HepG2 (cell line): ENCODE data around the gene KDM5B. TPM values are rescaled to one million over a fixed set of nuclear protein-coding genes. Genes with fewer than 3 reads are reported as not detected.

Experiments
- ATAC-seq: fragments of 200-7000 bp; cut with Tn5 transposase; 3 replicates; pipeline ENCODE4 v1.9.1; 2020; ENCODE audit warnings: mild to moderate bottlenecking, moderate library complexity
- BruUV-seq: library from RNA; stranded (reverse); fragments of 400-500 nt; replicated peaks from 2 replicates; lab custom pipeline; 2021; lab: Mats Ljungman, UMichigan
- CTCF ChIA-PET: fragments of 300-600 bp; formaldehyde crosslinking; extraction: SDS; loops from one replicate; lab custom pipeline; 2021; ENCODE audit warnings: low total read pairs, inconsistent platforms, low intra/inter-chr PET ratio; lab: Yijun Ruan, JAX
- POLR2A ChIA-PET: fragments of 350-600 bp; sonication (Branson Sonifier 250); formaldehyde crosslinking; loops from one replicate; lab custom pipeline; 2020; ENCODE audit warnings: antibody characterized with exemption, inconsistent platforms; lab: Yijun Ruan, JAX
- DNase-seq: peaks from one replicate; pipeline ENCODE4 v3.0.0-alpha.2; 2015; ENCODE audit warnings: low spot score
- FAIRE-seq: peaks from 3 replicates; lab custom pipeline; 2011; peaks lifted over from hg19 to GRCh38; lab: Jason Lieb, UNC
- H2AFZ ChIP-seq: one replicate; pipeline ENCODE4 v1.6.1; 2011; ENCODE audit warnings: low read length, inconsistent platforms
- H3K27ac ChIP-seq: fragments of 300-600 bp; 3 replicates; pipeline ENCODE4 v1.8.0; 2011; ENCODE audit warnings: mixed run types, mild to moderate bottlenecking, mixed read lengths, low read length, inconsistent platforms; ENCODE audit not compliant: insufficient read depth; ENCODE audit errors: extremely low read length
- H3K27me3 ChIP-seq, 2 experiments: fragments of 200-600 bp in 1 of 2; 2 replicates in 1 of 2; 3 replicates in 1 of 2; pipeline versions ENCODE4 v1.6.0 to v1.8.0; 2011; ENCODE audit warnings: low read length in 2 of 2, mild to moderate bottlenecking in 2 of 2, moderate library complexity in 2 of 2, inconsistent platforms in 1 of 2; ENCODE audit not compliant: insufficient read depth in 2 of 2, control insufficient read depth in 1 of 2
- H3K36me3 ChIP-seq, 2 experiments: fragments of 200-600 bp in 1 of 2; replicated peaks in 1 of 2; 2 replicates in 1 of 2; 3 replicates in 1 of 2; pipeline versions ENCODE4 v1.5.1 to v1.8.0; 2011; ENCODE audit warnings: low read length in 2 of 2, inconsistent platforms in 1 of 2; ENCODE audit not compliant: insufficient read depth in 2 of 2, control insufficient read depth in 1 of 2
- H3K4me1 ChIP-seq: 2 replicates; pipeline ENCODE4 v1.5.1; 2012; ENCODE audit warnings: low read length, inconsistent platforms; ENCODE audit not compliant: insufficient read depth
- H3K4me2 ChIP-seq: 2 replicates; pipeline ENCODE4 v1.6.0; 2011; ENCODE audit warnings: low read depth, low read length, inconsistent platforms
- H3K4me3 ChIP-seq, 3 experiments: fragments of 200-600 bp in 1 of 3; sonication (generic), shearing (Covaris generic) in 1 of 3; replicated peaks in 1 of 3; 2 replicates each; pipeline ENCODE4 v1.5.1; 2011 to 2016; ENCODE audit warnings: low read length in 3 of 3, inconsistent platforms in 2 of 3, low read depth in 2 of 3, mild to moderate bottlenecking in 2 of 3, control low read depth in 1 of 3, mixed read lengths in 1 of 3; ENCODE audit not compliant: insufficient read depth in 1 of 3
- H3K79me2 ChIP-seq: one replicate; pipeline ENCODE4 v1.6.1; 2011; ENCODE audit warnings: low read length, inconsistent platforms; ENCODE audit not compliant: insufficient read depth
- H3K9ac ChIP-seq: 2 replicates; pipeline ENCODE4 v1.6.0; 2011; ENCODE audit warnings: mild to moderate bottlenecking, low read depth, low read length, inconsistent platforms; ENCODE audit not compliant: insufficient read depth
- H3K9me3 ChIP-seq: 2 replicates; pipeline ENCODE4 v1.5.1; 2012; ENCODE audit warnings: mild to moderate bottlenecking, low read length
- H4K20me1 ChIP-seq: 2 replicates; pipeline ENCODE4 v1.6.0; 2011; ENCODE audit warnings: inconsistent platforms, mild to moderate bottlenecking, low read length, moderate library complexity; ENCODE audit not compliant: insufficient read depth
- CTCF ChIP-seq: sonication (generic); formaldehyde crosslinking; IDR thresholded peaks from 2 replicates; pipeline ENCODE4 v1.5.0; 2020; ENCODE audit warnings: mild to moderate bottlenecking, missing genetic modification reagents, moderate library complexity
- ERF ChIP-seq: IDR thresholded peaks from 2 replicates; pipeline ENCODE4 v1.6.1; 2018; ENCODE audit warnings: missing biosample characterization, missing genetic modification reagents
- MTF2 ChIP-seq: sonication (generic); formaldehyde crosslinking; IDR thresholded peaks from 2 replicates; pipeline ENCODE4 v1.5.0; 2020; ENCODE audit warnings: missing genetic modification reagents, borderline replicate concordance
- REPIN1 ChIP-seq: sonication (generic); formaldehyde crosslinking; IDR thresholded peaks from 2 replicates; pipeline ENCODE4 v1.8.0; 2022; ENCODE audit warnings: missing genetic modification reagents, low read depth, mild to moderate bottlenecking, borderline replicate concordance
- SKI ChIP-seq: fragments of 450-650 bp; IDR thresholded peaks from one replicate; pipeline ENCODE4 v1.6.1; 2018; ENCODE audit warnings: mild to moderate bottlenecking; ENCODE audit not compliant: partially characterized antibody
- SNAPC2 ChIP-seq: sonication (generic); formaldehyde crosslinking; IDR thresholded peaks from 2 replicates; pipeline ENCODE4 v1.8.1; 2022; ENCODE audit warnings: mild to moderate bottlenecking, missing genetic modification reagents
- SNAPC5 ChIP-seq: sonication (generic); formaldehyde crosslinking; IDR thresholded peaks from 2 replicates; pipeline ENCODE4 v1.8.1; 2023; ENCODE audit warnings: mild to moderate bottlenecking, missing genetic modification reagents, borderline replicate concordance
- SP5 ChIP-seq: IDR thresholded peaks from 2 replicates; pipeline ENCODE4 v1.6.1; 2016; ENCODE audit warnings: low read depth, borderline replicate concordance
- STAT6 ChIP-seq: sonication (generic); formaldehyde crosslinking; IDR thresholded peaks from 2 replicates; pipeline ENCODE4 v1.4.0; 2020; ENCODE audit warnings: missing genetic modification reagents, mild to moderate bottlenecking, borderline replicate concordance
- ZFP36L1 ChIP-seq: sonication (generic); formaldehyde crosslinking; IDR thresholded peaks from 2 replicates; pipeline ENCODE4 v1.8.0; 2022; ENCODE audit warnings: mild to moderate bottlenecking, missing genetic modification reagents, moderate library complexity
- ZNF121 ChIP-seq: sonication (generic); formaldehyde crosslinking; IDR thresholded peaks from 2 replicates; pipeline ENCODE4 v1.5.0; 2020; ENCODE audit warnings: mild to moderate bottlenecking, missing genetic modification reagents
- ZNF3 ChIP-seq: IDR thresholded peaks from 2 replicates; pipeline ENCODE4 v1.7.0; 2017; ENCODE audit warnings: inconsistent platforms
- ZNF563 ChIP-seq: sonication (generic); formaldehyde crosslinking; IDR thresholded peaks from 2 replicates; pipeline ENCODE4 v1.8.0; 2022; ENCODE audit warnings: mild to moderate bottlenecking, moderate library complexity, missing genetic modification reagents
- ZNF644 ChIP-seq: IDR thresholded peaks from 2 replicates; pipeline ENCODE4 v1.6.1; 2016; ENCODE audit warnings: low read depth
- ZNF770 ChIP-seq: sonication (generic); formaldehyde crosslinking; IDR thresholded peaks from 2 replicates; pipeline ENCODE4 v1.5.0; 2020; ENCODE audit warnings: mild to moderate bottlenecking, missing genetic modification reagents
- WGBS: methylation state at CpG from one replicate; pipeline ENCODE4 v1.1.6; 2017; ENCODE audit warnings: low lambda C conversion rate; 5-methylcytosine and 5-hydroxymethylcytosine counted together
- in situ Hi-C: cut with HindIII; loops from 2 replicates; pipeline ENCODE4 v1.10.0; 2017; ENCODE audit warnings: low pct_unique_long_range_greater_than_20kb; ENCODE audit not compliant: extremely low pct_ligation_motif_present
- intact Hi-C: fragments of 100-400 bp; cut with micrococcal nuclease; formaldehyde crosslinking; loops from one replicate; pipeline ENCODE4 v1.10.0; 2022; ENCODE audit not compliant: unreplicated experiment
- polyA plus RNA-seq, 8 experiments: library from polyadenylated mRNA; depleted of rRNA in 3 of 8; stranded (reverse) in 7 of 8; unstranded in 1 of 8; fragments of >200 nt; fragmentation: Illumina TruSeq in 4 of 8; extraction: Trizol in 4 of 8; gene quantifications; 2 replicates each; pipeline versions ENCODE4 v1.2.1 to v1.2.3, GENCODE V29; 2011 to 2016; ENCODE audit warnings: low read depth in 4 of 8, missing spikeins in 1 of 8, mixed read lengths in 1 of 8; ENCODE audit not compliant: insufficient read depth in 1 of 8
- total RNA-seq, 5 experiments: library from RNA; depleted of rRNA; stranded (reverse); fragments of >200 nt; fragmentation: Illumina TruSeq; extraction: Trizol; gene quantifications; 2 replicates each; pipeline ENCODE4 v1.2.3, GENCODE V29; 2016; ENCODE audit warnings: low read depth in 1 of 5

The KDM5B gene
- total and polyA plus RNA-seq, 2 of the 13 experiments (the other 11 are each of a cell fraction or from before 2014, with no cell fraction given) = 34.2 to 35.4 TPM

GRCh38 chr1:202798792-202799331 lies 9.4 kb downstream of the KDM5B start:
- DNase-seq (no peak), ATAC-seq (no peak), FAIRE-seq (no peak)
- 79% methylated on average over 5 of the region's 6 CpGs for WGBS
- Histone ChIP-seq H3K4me1 (peaks cover 12% of the 10 kb centered on the region), H3K27me3 (no peaks in the 10 kb centered on the region), H3K9me3 (no peaks in the 10 kb centered on the region), H3K27ac (no peak overlapping the region), H2AFZ (no peak overlapping the region), H4K20me1 (peaks cover 75% of the 10 kb centered on the region), H3K9ac (no peak overlapping the region), H3K4me3 (no peak overlapping the region), H3K36me3 (peaks cover 7 to 18% of the 10 kb centered on the region in 2 experiments; a peak in 3 of 5 replicates)
- no TSS peak for BruUV-seq
- intact Hi-C loops (no loop called here), in situ Hi-C loops (no loop called here)
- ChIA-PET POLR2A (interaction anchor here (0.9 kb wide), 1 partner anchor 11 kb away, joined by 3 read pairs; the partner anchor contains the start of gene PCAT6), CTCF (no interaction called here)
- TF ChIP-seq SNAPC5 (no peak), ZNF3 (CRISPR knock-in tag) (no peak), ZNF563 (CRISPR knock-in tag) (no peak), STAT6 (CRISPR knock-in tag) (no peak), ZNF770 (CRISPR knock-in tag) (0 out of 2 replicates have a peak, but pooled peaks have one; percentile 49), REPIN1 (CRISPR knock-in tag) (no peak), ZNF644 (no peak), SP5 (CRISPR knock-in tag) (no peak), ZNF121 (CRISPR knock-in tag) (peak; percentile 89), SKI (no peak), ZFP36L1 (CRISPR knock-in tag) (no peak), ERF (CRISPR knock-in tag) (no peak), SNAPC2 (CRISPR knock-in tag) (no peak), MTF2 (CRISPR knock-in tag) (no peak), CTCF (CRISPR knock-in tag) (no peak)
- TF ChIP-seq, all 625 proteins: peak for 2
- no peak overlapping the region for H3K4me2 ChIP-seq
- peaks cover 87% of the 10 kb centered on the region for H3K79me2 ChIP-seq
